Nephron (organoid): ENCODE results near the gene BCL6.

Experiments
- H3K27ac Mint-ChIP-seq, 3 experiments: 2 replicates each; pipeline ENCODE4 v1.8.0; 2020; ENCODE audit warnings: mixed read lengths in 3 of 3, mild to moderate bottlenecking in 2 of 3, moderate library complexity in 1 of 3
- H3K27me3 Mint-ChIP-seq: 2 replicates; pipeline ENCODE4 v1.8.0; 2021; ENCODE audit warnings: low read depth, mild to moderate bottlenecking, moderate library complexity, mixed read lengths
- H3K36me3 Mint-ChIP-seq: 2 replicates; pipeline ENCODE4 v1.8.0; 2020; ENCODE audit warnings: low read depth, mixed read lengths
- H3K4me1 Mint-ChIP-seq: 2 replicates; pipeline ENCODE4 v1.8.0; 2020; ENCODE audit warnings: mixed read lengths
- H3K4me3 Mint-ChIP-seq, 3 experiments: 2 replicates each; pipeline ENCODE4 v1.8.0; 2020; ENCODE audit warnings: mild to moderate bottlenecking in 3 of 3, mixed read lengths in 3 of 3, moderate library complexity in 2 of 3
- H3K9me3 Mint-ChIP-seq: 2 replicates; pipeline ENCODE4 v1.8.0; 2020; ENCODE audit warnings: mixed read lengths
- CTCF ChIP-seq, 3 experiments: fragments of 200-600 bp; sonication (generic); IDR thresholded peaks; one replicate each; pipeline ENCODE4 v1.5.0; 2021; ENCODE audit warnings: antibody characterized with exemption in 3 of 3; ENCODE audit not compliant: unreplicated experiment in 3 of 3

Gene BCL6

GRCh38 chr3:187748050-187748481 is 2.8 kb upstream of the BCL6 start:
- peak; percentile 93 to 97 (median 97) for TF ChIP-seq CTCF (IDR thresholded peaks at IDR 0.05; ENCODE audit: unreplicated experiment in 3 of 3)
- H3K36me3 Mint-ChIP-seq: no peaks in the 10 kb centered on the region
- peaks cover 3% of the 10 kb centered on the region for H3K27me3 Mint-ChIP-seq
- no peaks in the 10 kb centered on the region for H3K9me3 Mint-ChIP-seq
- H3K27ac Mint-ChIP-seq: peak overlapping the region; percentile 93 to 100 (median 100)
- peak overlapping the region; percentile 74 to 82 (median 75) for H3K4me3 Mint-ChIP-seq
- peaks cover 54% of the 10 kb centered on the region for H3K4me1 Mint-ChIP-seq

- Mint-ChIP-seq H3K4me1 (peaks cover 59% of the 10 kb centered on the region), H3K9me3 (no peaks in the 10 kb centered on the region), H3K36me3 (no peaks in the 10 kb centered on the region), H3K27ac (peak overlapping the region; percentile 100), H3K27me3 (peaks cover 3% of the 10 kb centered on the region), H3K4me3 (peak overlapping the region in 2 of 3 experiments; percentile 97 to 98)
- TF ChIP-seq CTCF (IDR thresholded peaks at IDR 0.05; ENCODE audit: unreplicated experiment in 3 of 3): no peak
Measured at GRCh38 chr3:187747506-187747905, 2.2 kb upstream of the BCL6 start.

- Mint-ChIP-seq H3K4me1 (peaks cover 66% of the 10 kb centered on the region), H3K27ac (peak overlapping the region; percentile 100), H3K36me3 (no peaks in the 10 kb centered on the region), H3K4me3 (peak overlapping the region; percentile 94 to 98 (median 97)), H3K27me3 (peaks cover 6% of the 10 kb centered on the region), H3K9me3 (no peaks in the 10 kb centered on the region)
- no peak for TF ChIP-seq CTCF (IDR thresholded peaks at IDR 0.05; ENCODE audit: unreplicated experiment in 3 of 3)
Measured at GRCh38 chr3:187746442-187747281, 1.4 kb upstream of the BCL6 start.

- peaks cover 8% of the 10 kb centered on the region for H3K27me3 Mint-ChIP-seq
- H3K4me1 Mint-ChIP-seq: peaks cover 70% of the 10 kb centered on the region
- H3K4me3 Mint-ChIP-seq: peak overlapping the region; percentile 94 to 98 (median 97)
- TF ChIP-seq CTCF (IDR thresholded peaks at IDR 0.05; ENCODE audit: unreplicated experiment in 3 of 3): no peak
- H3K27ac Mint-ChIP-seq: peak overlapping the region; percentile 100
- no peaks in the 10 kb centered on the region for H3K9me3 Mint-ChIP-seq
- no peaks in the 10 kb centered on the region for H3K36me3 Mint-ChIP-seq
Measured at GRCh38 chr3:187746059-187746441, 782 bp upstream of the BCL6 start.

GRCh38 chr3:187744169-187745151 is 808 bp downstream of the BCL6 start:
- Mint-ChIP-seq H3K4me3 (peak overlapping the region; percentile 94 to 98 (median 97)), H3K27ac (peak overlapping the region; percentile 100), H3K27me3 (peaks cover 4% of the 10 kb centered on the region), H3K36me3 (no peaks in the 10 kb centered on the region), H3K4me1 (peaks cover 63% of the 10 kb centered on the region), H3K9me3 (no peaks in the 10 kb centered on the region)
- no peak for TF ChIP-seq CTCF (IDR thresholded peaks at IDR 0.05; ENCODE audit: unreplicated experiment in 3 of 3)
